H9 (cell line): Measurements from ENCODE around the gene PTPRR. TPM values are rescaled to one million over a fixed set of nuclear protein-coding genes. Genes with fewer than 3 reads are reported as not detected.

Source experiments
- DNase-seq: peaks from one replicate; pipeline ENCODE4 v3.0.0-alpha.2; 2017
- H2AFZ ChIP-seq: one replicate; pipeline ENCODE4 v1.6.1; 2013; ENCODE audit warnings: mild to moderate bottlenecking, low read length, control low read depth, moderate library complexity
- H2AK5ac ChIP-seq: 2 replicates; pipeline ENCODE4 v1.6.1; 2013; ENCODE audit warnings: low read length, control low read depth, mixed read lengths; ENCODE audit not compliant: insufficient read length
- H2BK120ac ChIP-seq: one replicate; pipeline ENCODE4 v1.6.1; 2013; ENCODE audit warnings: low read depth, mild to moderate bottlenecking, low read length, control low read depth, inconsistent platforms; ENCODE audit not compliant: poor library complexity, severe bottlenecking
- H2BK12ac ChIP-seq: 2 replicates; pipeline ENCODE4 v1.6.1; 2013; ENCODE audit warnings: low read length, control low read depth, mixed read lengths, low read depth; ENCODE audit not compliant: insufficient read length
- H2BK15ac ChIP-seq: 2 replicates; pipeline ENCODE4 v1.6.1; 2013; ENCODE audit warnings: low read depth, low read length, control low read depth
- H2BK20ac ChIP-seq: one replicate; pipeline ENCODE4 v1.6.1; 2013; ENCODE audit warnings: low read depth, mild to moderate bottlenecking, low read length, control low read depth, inconsistent platforms; ENCODE audit not compliant: poor library complexity, severe bottlenecking
- H2BK5ac ChIP-seq: 2 replicates; pipeline ENCODE4 v1.6.1; 2013; ENCODE audit warnings: low read length, control low read depth, mixed read lengths; ENCODE audit not compliant: insufficient read length
- H3K14ac ChIP-seq: 2 replicates; pipeline ENCODE4 v1.6.1; 2013; ENCODE audit warnings: low read length, control low read depth; ENCODE audit not compliant: insufficient read depth
- H3K18ac ChIP-seq: 2 replicates; pipeline ENCODE4 v1.6.1; 2013; ENCODE audit warnings: low read depth, mild to moderate bottlenecking, mixed read lengths, low read length, control low read depth; ENCODE audit not compliant: insufficient read length
- H3K23ac ChIP-seq: 2 replicates; pipeline ENCODE4 v1.6.1; 2013; ENCODE audit warnings: low read length, control low read depth, mixed read lengths, low read depth; ENCODE audit not compliant: insufficient read length
- H3K23me2 ChIP-seq: 2 replicates; pipeline ENCODE4 v1.6.1; 2013; ENCODE audit warnings: low read depth, mild to moderate bottlenecking, mixed read lengths, low read length, control low read depth; ENCODE audit not compliant: insufficient read length, poor library complexity, severe bottlenecking
- H3K27ac ChIP-seq: 2 replicates; pipeline ENCODE4 v1.5.1; 2013; ENCODE audit warnings: low read length, control low read depth, mixed read lengths, low read depth; ENCODE audit not compliant: insufficient read length
- H3K27me3 ChIP-seq: 2 replicates; pipeline ENCODE4 v1.6.1; 2013; ENCODE audit warnings: low read length, control low read depth, inconsistent platforms; ENCODE audit not compliant: insufficient read depth
- H3K4ac ChIP-seq: 2 replicates; pipeline ENCODE4 v1.6.1; 2013; ENCODE audit warnings: low read depth, mild to moderate bottlenecking, control low read depth, inconsistent platforms, low read length, moderate library complexity
- H3K4me1 ChIP-seq: 2 replicates; pipeline ENCODE4 v1.6.1; 2013; ENCODE audit warnings: low read length, control low read depth, inconsistent platforms; ENCODE audit not compliant: insufficient read depth
- H3K4me2 ChIP-seq: 2 replicates; pipeline ENCODE4 v1.6.1; 2013; ENCODE audit warnings: low read length, control low read depth, mixed read lengths; ENCODE audit not compliant: insufficient read length, insufficient read depth
- H3K56ac ChIP-seq: 2 replicates; pipeline ENCODE4 v1.6.1; 2013; ENCODE audit warnings: low read depth, mild to moderate bottlenecking, mixed read lengths, low read length, control low read depth; ENCODE audit not compliant: insufficient read length
- H3K79me1 ChIP-seq: 2 replicates; pipeline ENCODE4 v1.6.1; 2013; ENCODE audit warnings: low read depth, mild to moderate bottlenecking, moderate library complexity, low read length, control low read depth, inconsistent platforms; ENCODE audit not compliant: insufficient read depth, poor library complexity, severe bottlenecking
- H3K79me2 ChIP-seq: 2 replicates; pipeline ENCODE4 v1.6.1; 2013; ENCODE audit warnings: low read length, control low read depth, inconsistent platforms; ENCODE audit not compliant: insufficient read depth
- H3K9ac ChIP-seq: 2 replicates; pipeline ENCODE4 v1.6.1; 2013; ENCODE audit warnings: low read length, control low read depth, mixed read lengths; ENCODE audit not compliant: insufficient read length; ENCODE audit errors: extremely low read depth
- H3K9me3 ChIP-seq: one replicate; pipeline ENCODE4 v1.6.1; 2013; ENCODE audit warnings: low read depth, low read length, inconsistent platforms; ENCODE audit not compliant: control insufficient read depth
- H3T11ph ChIP-seq: one replicate; pipeline ENCODE4 v1.6.1; 2013; ENCODE audit warnings: mild to moderate bottlenecking, low read length, control low read depth, inconsistent platforms
- H4K20me1 ChIP-seq: one replicate; pipeline ENCODE4 v1.6.1; 2013; ENCODE audit not compliant: control insufficient read depth, insufficient read length, insufficient read depth
- H4K5ac ChIP-seq: 2 replicates; pipeline ENCODE4 v1.6.1; 2013; ENCODE audit warnings: low read depth, mild to moderate bottlenecking, mixed read lengths, low read length, control low read depth; ENCODE audit not compliant: insufficient read length
- H4K8ac ChIP-seq: replicated peaks from 2 replicates; pipeline ENCODE4 v1.6.1; 2013; ENCODE audit warnings: low read length, control low read depth, mixed read lengths, low read depth; ENCODE audit not compliant: insufficient read length
- H4K91ac ChIP-seq: 2 replicates; pipeline ENCODE4 v1.6.1; 2013; ENCODE audit warnings: low read depth, mild to moderate bottlenecking, moderate library complexity, mixed read lengths, low read length, control low read depth; ENCODE audit not compliant: insufficient read length
- H3K27ac Mint-ChIP-seq, 3 experiments: 2 replicates in 2 of 3; 3 replicates in 1 of 3; pipeline ENCODE4 v1.8.0; 2020 to 2021; ENCODE audit warnings: mixed read lengths in 3 of 3, mild to moderate bottlenecking in 1 of 3, moderate library complexity in 1 of 3
- H3K27me3 Mint-ChIP-seq: 2 replicates; pipeline ENCODE4 v1.8.0; 2021; ENCODE audit warnings: low read depth, mild to moderate bottlenecking, moderate library complexity, mixed read lengths
- H3K36me3 Mint-ChIP-seq, 3 experiments: 2 replicates in 2 of 3; 3 replicates in 1 of 3; pipeline ENCODE4 v1.8.0; 2020 to 2021; ENCODE audit warnings: low read depth in 3 of 3, mixed read lengths in 3 of 3; ENCODE audit not compliant: insufficient read depth in 1 of 3
- H3K4me1 Mint-ChIP-seq, 2 experiments: 2 replicates each; pipeline ENCODE4 v1.8.0; 2020; ENCODE audit warnings: mixed read lengths in 2 of 2
- H3K4me3 Mint-ChIP-seq, 2 experiments: 2 replicates in 1 of 2; 3 replicates in 1 of 2; pipeline ENCODE4 v1.8.0; 2020 to 2021; ENCODE audit warnings: mild to moderate bottlenecking in 2 of 2, mixed read lengths in 2 of 2, moderate library complexity in 1 of 2
- H3K9me3 Mint-ChIP-seq, 2 experiments: 2 replicates in 1 of 2; 3 replicates in 1 of 2; pipeline ENCODE4 v1.8.0; 2020; ENCODE audit warnings: mild to moderate bottlenecking in 2 of 2, mixed read lengths in 2 of 2, moderate library complexity in 1 of 2
- WGBS: extraction: QIAGEN DNeasy Blood & Tissue Kit; methylation state at CpG from one replicate; pipeline ENCODE4 v1.1.7; 2013; ENCODE audit warnings: missing lambda C conversion rate, low lambda C conversion rate, mixed read lengths; ENCODE audit not compliant: insufficient read length; ENCODE audit errors: extremely low coverage; 5-methylcytosine and 5-hydroxymethylcytosine counted together
- total RNA-seq: library from RNA; stranded (reverse); gene quantifications from 2 replicates; pipeline ENCODE4 v1.2.1, GENCODE V29; 2021
- TF ChIP-seq, protein P1 (sequence below): fragments of 200-600 bp; sonication (generic); conservative IDR thresholded peaks from 3 replicates; pipeline ENCODE4 v1.8.0; 2021; ENCODE audit warnings: antibody characterized with exemption, mild to moderate bottlenecking

PTPRR gene
- total RNA-seq, 1 experiment from 2014 or later: 0.22 TPM

- H3K23ac ChIP-seq: no peak overlapping the region
- H3K27ac ChIP-seq: no peak overlapping the region
- Mint-ChIP-seq H3K4me3 (no peak overlapping the region), H3K27me3 (no peaks in the 10 kb centered on the region), H3K36me3 (no peaks in the 10 kb centered on the region), H3K4me1 (no peaks in the 10 kb centered on the region), H3K9me3 (no peaks in the 10 kb centered on the region), H3K27ac (no peak overlapping the region)
- 0 out of 2 replicates have a peak, but pooled peaks cover 4% of the 10 kb centered on the region for H3K4me1 ChIP-seq
- H3K4ac ChIP-seq: no peak overlapping the region
- no peak overlapping the region for H2BK20ac ChIP-seq
- no peaks in the 10 kb centered on the region for H3K79me2 ChIP-seq
- no peak overlapping the region for H2BK120ac ChIP-seq
- no peak overlapping the region for H2BK15ac ChIP-seq
- no peak overlapping the region for H3T11ph ChIP-seq
- H3K14ac ChIP-seq: no peak overlapping the region
- no peak overlapping the region for H3K56ac ChIP-seq
- H3K4me2 ChIP-seq: no peak overlapping the region
- TF ChIP-seq, protein P1, sequence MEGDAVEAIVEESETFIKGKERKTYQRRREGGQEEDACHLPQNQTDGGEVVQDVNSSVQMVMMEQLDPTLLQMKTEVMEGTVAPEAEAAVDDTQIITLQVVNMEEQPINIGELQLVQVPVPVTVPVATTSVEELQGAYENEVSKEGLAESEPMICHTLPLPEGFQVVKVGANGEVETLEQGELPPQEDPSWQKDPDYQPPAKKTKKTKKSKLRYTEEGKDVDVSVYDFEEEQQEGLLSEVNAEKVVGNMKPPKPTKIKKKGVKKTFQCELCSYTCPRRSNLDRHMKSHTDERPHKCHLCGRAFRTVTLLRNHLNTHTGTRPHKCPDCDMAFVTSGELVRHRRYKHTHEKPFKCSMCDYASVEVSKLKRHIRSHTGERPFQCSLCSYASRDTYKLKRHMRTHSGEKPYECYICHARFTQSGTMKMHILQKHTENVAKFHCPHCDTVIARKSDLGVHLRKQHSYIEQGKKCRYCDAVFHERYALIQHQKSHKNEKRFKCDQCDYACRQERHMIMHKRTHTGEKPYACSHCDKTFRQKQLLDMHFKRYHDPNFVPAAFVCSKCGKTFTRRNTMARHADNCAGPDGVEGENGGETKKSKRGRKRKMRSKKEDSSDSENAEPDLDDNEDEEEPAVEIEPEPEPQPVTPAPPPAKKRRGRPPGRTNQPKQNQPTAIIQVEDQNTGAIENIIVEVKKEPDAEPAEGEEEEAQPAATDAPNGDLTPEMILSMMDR: no peak
- H4K20me1 ChIP-seq: no peaks in the 10 kb centered on the region
- H4K8ac ChIP-seq: no peak overlapping the region
- H4K5ac ChIP-seq: no peak overlapping the region
- no peak for DNase-seq
- no peak overlapping the region for H2AFZ ChIP-seq
- no peaks in the 10 kb centered on the region for H3K9me3 ChIP-seq
- H2BK12ac ChIP-seq: no peak overlapping the region
- H3K79me1 ChIP-seq: no peaks in the 10 kb centered on the region
- H3K27me3 ChIP-seq: no peaks in the 10 kb centered on the region
- no peak overlapping the region for H2AK5ac ChIP-seq
- no peaks in the 10 kb centered on the region for H3K23me2 ChIP-seq
- H3K18ac ChIP-seq: no peak overlapping the region
- WGBS: no CpG with 5 or more reads among the region's 1 CpG
- no peak overlapping the region for H3K9ac ChIP-seq
- no peak overlapping the region for H4K91ac ChIP-seq
- H2BK5ac ChIP-seq: no peak overlapping the region
Measured at GRCh38 chr12:70638639-70639360, 281.7 kb downstream of the PTPRR start.
